HG02623 (cell line): ENCODE measurements around the gene ATP2B1.
"Not testable (repeated sequence)": the region's sequence is repeated elsewhere in the genome, so short reads cannot be mapped to it uniquely, and the experiment has no call there.

ENCODE experiments used
- ATAC-seq: cut with Tn5 transposase; IDR thresholded peaks from one replicate; pipeline ENCODE4 v1.9.1; 2021; ENCODE audit warnings: moderate library complexity; ENCODE audit not compliant: unreplicated experiment

ATP2B1 gene

DNA sequence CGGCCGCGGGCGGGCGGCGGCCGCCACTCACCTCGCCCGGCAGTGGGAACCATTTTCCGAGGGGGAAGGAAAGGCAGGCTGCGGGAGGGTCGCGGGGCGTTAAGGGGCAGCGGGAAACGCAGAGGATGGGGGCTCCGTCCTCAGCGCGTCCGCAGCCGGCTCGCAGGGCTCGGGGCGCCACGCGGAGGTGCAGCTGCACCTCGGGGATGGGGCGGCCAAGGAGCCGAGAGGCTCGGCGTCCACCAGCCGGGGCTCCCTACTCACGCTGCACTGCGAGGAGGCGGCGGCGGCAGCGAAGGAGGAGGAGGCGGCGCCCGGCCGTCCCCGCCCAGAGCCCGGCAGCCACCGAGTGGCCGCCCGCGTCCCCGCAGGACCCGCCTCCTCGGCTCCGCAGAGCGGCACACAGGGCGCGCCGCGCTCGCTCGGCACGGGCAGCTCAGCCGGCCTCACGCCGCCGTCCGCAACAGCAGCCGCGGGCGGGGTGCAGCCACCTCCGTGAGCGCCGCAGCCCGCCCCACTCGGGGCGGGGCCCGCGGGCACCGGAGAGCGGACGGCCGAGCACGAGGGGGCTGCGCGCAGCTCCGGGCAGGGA is at the start of gene ATP2B1:
Gene ATP2B1, minus strand, starts transcription at position 274 of the 592 bp plus-strand sequence. CDS start 52,952 bp downstream, outside the sequence.
- ATAC-seq = peak; percentile 41

DNA sequence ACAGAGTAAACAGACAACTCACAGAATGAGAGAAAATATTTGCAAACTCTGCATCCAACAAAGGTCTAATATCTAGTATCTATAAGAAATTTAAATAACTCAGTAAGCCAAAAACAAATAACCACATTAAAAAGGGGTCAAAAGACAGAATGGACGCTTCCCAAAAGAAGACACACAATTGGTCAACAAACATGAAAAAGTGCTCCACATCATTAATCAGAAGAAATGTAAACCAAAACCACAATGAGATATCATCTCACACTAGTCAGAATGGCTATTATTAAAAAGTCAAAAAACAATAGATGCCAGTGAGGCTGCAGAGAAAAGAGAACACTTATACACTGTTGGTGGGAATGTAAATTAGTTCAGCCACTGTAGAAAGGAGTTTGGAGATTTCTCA is 49.3 kb upstream of the ATP2B1 start:
- not testable (repeated sequence) for ATAC-seq

- peak; percentile 85 for ATAC-seq
Measured at GRCh38 chr12:89756585-89757398, 48.2 kb upstream of the ATP2B1 start.

- peak; percentile 1 for ATAC-seq
Measured at GRCh38 chr12:89756194-89756584, 47.6 kb upstream of the ATP2B1 start.

- no peak for ATAC-seq
Measured at GRCh38 chr12:89753997-89754396, 45.4 kb upstream of the ATP2B1 start.

GRCh38 chr12:89752341-89752740 is 43.7 kb upstream of the ATP2B1 start:
- peak; percentile 61 for ATAC-seq

DNA sequence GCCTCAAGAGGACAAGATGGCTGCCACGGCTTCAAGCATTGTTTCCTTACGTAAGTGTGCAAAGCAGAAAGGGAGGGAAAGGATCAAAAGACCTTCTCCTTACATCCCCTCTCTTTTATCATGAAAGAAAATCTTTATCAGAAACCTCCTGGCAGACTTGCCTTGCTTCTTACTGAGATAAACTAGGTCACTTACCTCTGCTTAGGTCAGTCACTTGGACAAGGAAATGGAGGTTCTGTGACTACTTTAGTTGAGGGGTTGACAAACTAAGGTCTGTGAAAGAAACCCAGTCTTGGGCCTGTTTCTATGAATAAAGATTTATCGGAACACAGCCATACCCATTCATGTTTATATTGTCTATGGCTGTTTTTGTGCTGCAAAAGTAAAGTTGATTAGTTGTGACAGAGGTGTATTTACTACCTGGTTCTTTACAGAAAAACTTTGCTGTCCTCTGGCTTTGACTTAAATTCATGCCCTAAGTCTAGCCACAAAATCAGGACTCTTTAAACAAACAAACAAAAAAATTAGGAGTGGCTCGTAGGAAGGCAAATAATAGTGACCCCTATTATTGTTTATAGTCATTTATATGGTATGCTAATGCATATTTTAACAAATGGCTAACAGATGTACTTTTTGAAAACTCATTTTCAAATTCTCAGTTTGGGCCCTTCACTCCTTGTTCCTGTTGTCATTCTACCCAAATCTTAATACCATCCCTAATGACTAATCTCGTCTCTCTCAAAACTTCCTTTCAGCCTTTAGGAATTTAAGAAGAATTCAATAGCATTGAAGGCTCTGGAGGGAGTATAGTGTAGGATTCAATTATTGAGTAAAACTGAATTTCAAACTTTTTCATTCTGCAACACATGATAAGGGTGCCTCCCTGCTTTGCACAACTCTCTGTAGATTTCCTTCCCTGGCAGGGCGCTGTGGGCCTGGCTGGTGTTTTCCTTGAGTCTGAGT is 42.0 kb upstream of the ATP2B1 start:
- no peak for ATAC-seq

DNA sequence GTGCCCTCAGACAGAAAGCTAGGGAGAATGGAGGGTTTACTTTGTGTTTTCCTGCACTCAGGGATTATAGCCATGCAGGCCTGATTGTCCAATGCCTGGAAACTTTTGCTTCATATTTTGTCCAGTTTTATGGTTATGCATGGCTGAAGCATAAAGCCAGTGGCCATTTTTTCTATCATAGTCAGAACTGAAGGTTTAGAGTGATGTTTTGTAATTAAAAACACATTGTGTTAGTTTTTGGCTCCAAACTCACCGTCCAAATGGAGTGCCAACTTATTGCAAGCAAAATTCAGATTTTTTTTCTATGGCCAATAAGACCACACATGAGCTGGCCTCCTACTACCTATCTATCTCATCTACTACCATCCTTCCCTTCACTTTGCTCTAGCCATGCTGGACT is 40.2 kb upstream of the ATP2B1 start:
- ATAC-seq = no peak

DNA sequence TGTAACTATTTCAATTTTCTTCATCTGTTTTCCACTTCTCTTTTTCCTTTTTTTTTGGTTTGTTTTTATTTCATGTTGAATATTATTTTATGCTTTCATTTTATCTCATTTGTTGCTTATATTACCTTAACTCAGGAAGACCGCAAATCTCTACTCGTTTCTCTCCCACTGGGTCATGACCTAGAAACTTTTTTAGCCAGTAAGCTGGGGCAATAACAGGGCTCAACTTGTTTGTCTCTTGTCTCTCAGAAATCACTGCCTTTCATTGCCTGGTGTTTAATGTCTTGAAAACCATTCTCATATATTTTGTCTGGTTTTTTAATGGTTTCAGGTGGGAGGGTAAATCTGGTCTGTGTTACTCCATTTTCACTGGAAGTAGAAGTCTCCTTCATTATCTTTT is 36.6 kb upstream of the ATP2B1 start:
- no peak for ATAC-seq

DNA sequence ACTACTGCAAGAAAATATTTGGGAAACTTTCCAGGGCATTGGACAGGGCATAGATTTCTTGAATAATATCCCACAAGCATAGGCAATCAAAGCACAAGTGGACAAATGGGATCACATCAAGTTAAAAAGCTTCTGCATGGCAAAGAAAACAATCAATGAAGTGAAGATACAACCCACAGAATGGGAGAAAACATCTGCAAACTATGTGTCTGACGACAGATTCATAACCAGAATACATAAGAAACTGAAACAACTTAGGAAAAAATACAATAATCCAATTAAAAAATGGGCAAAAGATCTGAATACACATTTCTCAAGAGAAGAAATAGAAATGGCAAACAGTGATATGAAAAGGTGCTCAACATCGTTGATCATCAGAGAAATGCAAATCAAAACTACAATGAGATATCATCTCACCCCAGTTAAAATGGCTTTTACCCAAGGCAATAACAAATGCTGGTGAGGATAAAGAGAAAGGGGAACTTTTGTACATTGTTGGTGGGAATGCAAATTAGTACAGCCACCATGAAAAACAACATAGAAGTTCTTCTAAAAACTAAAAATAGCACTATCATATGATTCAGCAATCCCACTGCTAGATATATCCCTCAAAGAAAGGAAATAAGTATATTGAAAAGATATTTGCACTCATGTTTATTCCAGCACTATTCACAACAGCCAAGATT is 33.8 kb upstream of the ATP2B1 start:
- no peak for ATAC-seq

- no peak for ATAC-seq
Measured at GRCh38 chr12:89740943-89741342, 32.3 kb upstream of the ATP2B1 start.

GRCh38 chr12:89736995-89737394 is 28.4 kb upstream of the ATP2B1 start:
- ATAC-seq = no peak

- no peak for ATAC-seq
Measured at GRCh38 chr12:89733579-89734201, 25.1 kb upstream of the ATP2B1 start.

- no peak for ATAC-seq
Measured at GRCh38 chr12:89732522-89732921, 23.9 kb upstream of the ATP2B1 start.

GRCh38 chr12:89731614-89732013 is 23.0 kb upstream of the ATP2B1 start:
- ATAC-seq = no peak

- ATAC-seq = no peak
Measured at GRCh38 chr12:89731089-89731488, 22.5 kb upstream of the ATP2B1 start.

DNA sequence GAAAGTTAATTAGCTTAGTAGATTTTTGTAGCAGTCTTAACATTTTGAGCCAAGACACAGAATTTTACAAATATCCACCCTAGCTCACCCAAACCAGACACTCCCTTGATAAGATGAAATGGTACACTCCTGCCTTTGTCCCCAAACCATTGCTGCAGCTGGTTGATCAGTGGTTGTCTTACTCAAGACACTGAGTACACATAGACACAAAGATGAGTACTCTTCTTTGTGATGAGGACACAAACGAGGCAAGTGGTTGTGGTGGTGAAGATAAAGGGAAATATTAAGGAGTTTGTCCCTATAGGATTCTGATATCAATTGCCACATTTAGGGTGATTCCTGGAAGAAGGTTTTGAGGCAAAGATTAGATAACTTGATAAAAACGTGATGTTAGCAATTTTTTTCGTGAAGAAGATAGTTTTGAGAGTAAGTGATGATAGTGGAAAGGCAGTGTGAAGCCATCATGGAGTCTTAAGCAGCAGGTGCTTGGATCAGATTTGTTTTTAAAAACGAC is 21.4 kb upstream of the ATP2B1 start:
- no peak for ATAC-seq

DNA sequence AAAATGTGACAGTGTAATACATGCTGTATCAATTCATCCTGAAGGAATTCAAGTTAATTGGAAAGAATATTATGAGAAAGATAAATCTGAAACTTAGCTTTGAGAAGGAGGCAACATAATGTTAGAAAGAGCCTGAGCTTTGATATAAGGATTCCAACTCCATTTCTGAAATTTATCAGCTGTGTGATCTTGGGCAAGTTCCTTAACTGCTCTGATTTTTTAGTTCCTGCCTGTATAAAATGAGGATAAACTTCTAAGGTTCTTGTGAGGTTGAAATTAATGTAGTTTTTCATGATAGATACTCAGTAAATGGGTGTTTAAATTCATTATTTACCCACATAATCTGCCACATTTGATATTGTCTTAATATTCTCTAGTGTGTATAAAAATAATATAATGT is 14.6 kb upstream of the ATP2B1 start:
- ATAC-seq = no peak

- ATAC-seq = peak; percentile 86
Measured at GRCh38 chr12:89721291-89721987, 12.8 kb upstream of the ATP2B1 start.
